ENCODE results near the gene TP53BP2.

- TF ChIP-seq RCOR1 (conservative IDR thresholded peaks at IDR 0.05; ENCODE audit: low read depth, low read length) = no peak
- TF ChIP-seq E4F1 (IDR thresholded peaks at IDR 0.05; ENCODE audit: borderline replicate concordance, partially characterized antibody) = no peak
Measured at GRCh38 chr1:223784541-223784940, 61.2 kb downstream of the TP53BP2 start.

Data from GM12878 (cell line).